ENCODE results near the gene TSPAN4. TPM values are rescaled to one million over a fixed set of nuclear protein-coding genes. Genes with fewer than 3 reads are reported as not detected.

The TSPAN4 gene
- total RNA-seq, 1 donor from 2014 or later: 175 TPM

- peaks cover 4% of the 10 kb centered on the region for H3K4me1 Mint-ChIP-seq (ENCODE audit: unreplicated experiment)
- no peak overlapping the region for H3K27ac Mint-ChIP-seq (ENCODE audit: unreplicated experiment)
- no peaks in the 10 kb centered on the region for H3K36me3 Mint-ChIP-seq (ENCODE audit: unreplicated experiment)
- no peak overlapping the region for H3K4me3 Mint-ChIP-seq (ENCODE audit: unreplicated experiment)
- H3K27me3 Mint-ChIP-seq (ENCODE audit: unreplicated experiment): no peaks in the 10 kb centered on the region
- no peaks in the 10 kb centered on the region for H3K9me3 Mint-ChIP-seq (ENCODE audit: unreplicated experiment)
- DNase-seq (ENCODE audit: extremely low spot score, unreplicated experiment): no peak
- TF ChIP-seq, protein P1, sequence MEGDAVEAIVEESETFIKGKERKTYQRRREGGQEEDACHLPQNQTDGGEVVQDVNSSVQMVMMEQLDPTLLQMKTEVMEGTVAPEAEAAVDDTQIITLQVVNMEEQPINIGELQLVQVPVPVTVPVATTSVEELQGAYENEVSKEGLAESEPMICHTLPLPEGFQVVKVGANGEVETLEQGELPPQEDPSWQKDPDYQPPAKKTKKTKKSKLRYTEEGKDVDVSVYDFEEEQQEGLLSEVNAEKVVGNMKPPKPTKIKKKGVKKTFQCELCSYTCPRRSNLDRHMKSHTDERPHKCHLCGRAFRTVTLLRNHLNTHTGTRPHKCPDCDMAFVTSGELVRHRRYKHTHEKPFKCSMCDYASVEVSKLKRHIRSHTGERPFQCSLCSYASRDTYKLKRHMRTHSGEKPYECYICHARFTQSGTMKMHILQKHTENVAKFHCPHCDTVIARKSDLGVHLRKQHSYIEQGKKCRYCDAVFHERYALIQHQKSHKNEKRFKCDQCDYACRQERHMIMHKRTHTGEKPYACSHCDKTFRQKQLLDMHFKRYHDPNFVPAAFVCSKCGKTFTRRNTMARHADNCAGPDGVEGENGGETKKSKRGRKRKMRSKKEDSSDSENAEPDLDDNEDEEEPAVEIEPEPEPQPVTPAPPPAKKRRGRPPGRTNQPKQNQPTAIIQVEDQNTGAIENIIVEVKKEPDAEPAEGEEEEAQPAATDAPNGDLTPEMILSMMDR (IDR thresholded peaks at IDR 0.05): no peak
These were observed 23.8 kb downstream of the TSPAN4 start for GRCh38 chr11:866481-866880.

DNA sequence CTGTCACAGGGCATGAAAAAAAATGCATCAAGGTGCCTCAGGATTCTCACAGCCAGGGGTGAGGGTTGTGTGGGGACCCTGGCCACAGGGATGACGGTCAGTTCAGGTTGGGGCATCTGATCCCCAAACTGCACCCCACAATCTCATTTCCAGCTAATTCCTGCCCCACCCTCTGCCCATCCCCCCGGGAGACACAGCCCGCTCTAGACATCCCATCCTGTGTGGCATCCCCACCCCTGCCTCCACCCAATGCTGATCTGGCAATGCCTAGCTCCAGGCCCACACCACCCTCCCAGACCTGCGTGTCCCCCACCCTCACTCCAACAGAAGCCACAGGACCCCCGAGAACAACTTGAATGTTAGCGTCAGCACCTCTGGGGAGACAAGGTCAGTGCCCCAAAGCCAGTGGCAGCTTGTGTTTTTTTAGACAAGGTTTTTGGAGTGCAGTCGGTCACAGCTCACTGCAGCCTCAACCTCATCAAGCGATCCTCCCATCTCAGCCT, 25.3 kb downstream of the TSPAN4 start:
- H3K4me3 Mint-ChIP-seq (ENCODE audit: unreplicated experiment): no peak overlapping the region

GRCh38 chr11:868394-868793, 25.7 kb downstream of the TSPAN4 start:
- no peak for DNase-seq (ENCODE audit: extremely low spot score, unreplicated experiment)
- Mint-ChIP-seq H3K27ac (ENCODE audit: unreplicated experiment) (no peak overlapping the region), H3K9me3 (ENCODE audit: unreplicated experiment) (no peaks in the 10 kb centered on the region), H3K36me3 (ENCODE audit: unreplicated experiment) (no peaks in the 10 kb centered on the region), H3K4me3 (ENCODE audit: unreplicated experiment) (no peak overlapping the region), H3K27me3 (ENCODE audit: unreplicated experiment) (no peaks in the 10 kb centered on the region), H3K4me1 (ENCODE audit: unreplicated experiment) (peaks cover 4% of the 10 kb centered on the region)
- TF ChIP-seq, protein P1 (IDR thresholded peaks at IDR 0.05): no peak

More for the DNA sequence above, 25.3 kb downstream of the TSPAN4 start:
- Mint-ChIP-seq H3K27ac (ENCODE audit: unreplicated experiment) (no peak overlapping the region), H3K9me3 (ENCODE audit: unreplicated experiment) (no peaks in the 10 kb centered on the region), H3K27me3 (ENCODE audit: unreplicated experiment) (no peaks in the 10 kb centered on the region), H3K36me3 (ENCODE audit: unreplicated experiment) (no peaks in the 10 kb centered on the region), H3K4me1 (ENCODE audit: unreplicated experiment) (peaks cover 4% of the 10 kb centered on the region)
- no peak for DNase-seq (ENCODE audit: extremely low spot score, unreplicated experiment)
- TF ChIP-seq, protein P1 (IDR thresholded peaks at IDR 0.05): no peak

DNA sequence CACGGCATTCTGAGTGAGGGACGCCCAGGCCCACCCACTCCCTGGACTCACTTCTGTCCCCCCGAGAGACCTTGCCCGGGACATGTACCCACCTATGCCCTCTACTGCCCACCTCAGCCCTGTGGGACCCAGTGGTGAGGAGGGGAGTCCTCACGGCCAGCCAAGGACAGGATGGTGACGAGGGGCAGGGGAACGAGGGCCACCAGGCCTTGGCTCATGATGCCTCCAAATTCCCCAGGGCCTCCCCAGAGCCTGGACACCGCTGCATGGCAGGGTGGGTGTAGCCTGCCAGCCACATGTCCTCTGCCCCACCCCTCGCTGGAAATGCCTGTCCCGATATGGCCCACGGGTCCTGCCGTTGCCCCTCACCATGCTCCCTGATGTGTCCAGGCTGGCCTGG, 26.1 kb downstream of the TSPAN4 start:
- Mint-ChIP-seq H3K4me3 (ENCODE audit: unreplicated experiment) (no peak overlapping the region), H3K27me3 (ENCODE audit: unreplicated experiment) (no peaks in the 10 kb centered on the region), H3K27ac (ENCODE audit: unreplicated experiment) (no peak overlapping the region), H3K9me3 (ENCODE audit: unreplicated experiment) (no peaks in the 10 kb centered on the region), H3K4me1 (ENCODE audit: unreplicated experiment) (peaks cover 4% of the 10 kb centered on the region), H3K36me3 (ENCODE audit: unreplicated experiment) (no peaks in the 10 kb centered on the region)
- TF ChIP-seq, protein P1 (IDR thresholded peaks at IDR 0.05): no peak
- no peak for DNase-seq (ENCODE audit: extremely low spot score, unreplicated experiment)

DNA sequence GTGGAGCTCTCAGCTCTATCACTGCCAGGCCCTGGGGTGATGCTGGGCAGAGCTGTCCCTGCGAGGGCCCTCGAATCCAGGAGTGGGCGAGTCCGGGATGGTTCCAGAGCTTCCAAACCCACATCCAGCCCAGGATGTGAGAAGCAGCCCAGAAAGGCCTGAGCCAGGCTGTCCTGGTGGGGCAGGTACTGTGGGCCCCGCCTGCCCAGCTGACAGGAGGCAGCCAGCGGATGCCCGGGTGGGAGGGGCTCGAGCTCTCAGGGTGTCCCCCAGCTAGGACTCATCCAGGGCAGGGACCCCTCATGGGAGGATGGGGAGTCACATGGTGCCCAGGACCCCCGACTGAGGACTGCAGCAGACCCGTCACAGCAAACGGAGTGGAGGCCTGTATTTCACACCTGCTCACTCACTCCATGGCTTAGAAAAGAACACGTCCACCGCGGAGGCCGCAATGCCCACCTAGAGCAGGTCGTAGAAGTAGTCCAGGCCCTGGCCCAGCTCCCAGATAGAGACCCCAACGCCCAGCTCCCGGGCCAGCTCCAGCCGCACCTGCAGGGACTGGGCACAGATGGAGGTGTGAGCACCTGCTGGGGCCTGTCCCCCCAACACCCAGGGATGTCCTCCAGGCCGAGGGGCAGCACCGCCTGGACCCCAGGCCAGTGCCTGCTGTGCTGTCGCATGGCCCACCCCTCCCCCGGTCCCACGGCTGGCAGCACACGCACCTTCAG, 26.9 kb downstream of the TSPAN4 start:
- DNase-seq (ENCODE audit: extremely low spot score, unreplicated experiment): no peak
- Mint-ChIP-seq H3K4me3 (ENCODE audit: unreplicated experiment) (no peak overlapping the region), H3K9me3 (ENCODE audit: unreplicated experiment) (no peaks in the 10 kb centered on the region), H3K27me3 (ENCODE audit: unreplicated experiment) (no peaks in the 10 kb centered on the region), H3K4me1 (ENCODE audit: unreplicated experiment) (peaks cover 4% of the 10 kb centered on the region), H3K36me3 (ENCODE audit: unreplicated experiment) (no peaks in the 10 kb centered on the region), H3K27ac (ENCODE audit: unreplicated experiment) (no peak overlapping the region)
- TF ChIP-seq, protein P1 (IDR thresholded peaks at IDR 0.05): no peak
